ENCODE measurements around the gene NAT10.

Gene NAT10

GRCh38 chr11:34169686-34170085, 64.3 kb downstream of the NAT10 start:
- Histone ChIP-seq H3K9ac (ENCODE audit: insufficient read length) (no peak overlapping the region), H3K36me3 (ENCODE audit: insufficient read depth, low read length) (peaks cover 43% of the 10 kb centered on the region), H3K4me3 (no peak overlapping the region), H3K27ac (no peak overlapping the region), H3K9me3 (ENCODE audit: low read depth, low read length) (no peaks in the 10 kb centered on the region)
- no peak for TF ChIP-seq EZH2 (IDR thresholded peaks at IDR 0.05)
- no peak for DNase-seq (ENCODE audit: low read depth, low spot score)

GRCh38 chr11:34173050-34173449, 67.6 kb downstream of the NAT10 start:
- Histone ChIP-seq H3K27ac (no peak overlapping the region), H3K9ac (ENCODE audit: insufficient read length) (no peak overlapping the region), H3K4me3 (no peak overlapping the region), H3K9me3 (ENCODE audit: low read depth, low read length) (no peaks in the 10 kb centered on the region), H3K36me3 (ENCODE audit: insufficient read depth, low read length) (peaks cover 24% of the 10 kb centered on the region)
- no peak for DNase-seq (ENCODE audit: low read depth, low spot score)
- TF ChIP-seq POLR2AphosphoS5 (IDR thresholded peaks at IDR 0.05; ENCODE audit: borderline replicate concordance, low read depth, low read length) (no peak), EZH2 (IDR thresholded peaks at IDR 0.05) (no peak), FOXP2 (optimal IDR thresholded peaks at IDR 0.05; ENCODE audit: control extremely low read depth, extremely low read length, insufficient read depth) (no peak)

DNA sequence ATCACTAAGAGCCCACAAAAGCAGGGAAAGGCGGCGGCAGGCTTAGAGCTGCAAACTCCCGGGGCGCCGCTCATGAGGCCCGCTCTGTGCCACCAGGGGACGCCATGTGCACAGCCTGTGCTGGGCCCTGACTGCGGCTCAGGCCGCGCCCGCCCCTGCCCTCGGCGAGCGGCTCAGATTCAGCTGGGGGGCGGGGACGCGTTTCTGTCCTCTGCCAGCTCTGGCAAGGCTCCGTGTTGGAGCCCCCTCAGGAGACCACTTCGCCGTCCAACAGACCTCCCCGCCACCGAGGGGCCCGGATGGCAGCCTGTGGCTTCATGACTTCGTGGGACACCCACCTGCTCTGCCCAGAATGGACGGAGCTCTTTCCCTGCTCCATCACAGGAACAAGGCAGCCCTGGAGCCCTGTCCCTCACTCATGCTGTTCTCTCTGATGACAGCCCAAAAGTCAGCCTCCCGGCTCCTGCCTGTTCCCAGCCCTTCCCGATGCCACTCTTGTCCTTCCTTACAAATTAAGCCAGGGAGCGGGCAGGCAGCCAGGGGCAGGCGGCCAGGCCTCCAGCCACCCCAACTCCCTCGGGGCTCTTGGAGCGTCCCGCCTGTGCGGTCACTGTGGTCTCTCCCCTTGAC, 69.1 kb downstream of the NAT10 start:
- Histone ChIP-seq H3K9ac (ENCODE audit: insufficient read length) (no peak overlapping the region), H3K36me3 (ENCODE audit: insufficient read depth, low read length) (peaks cover 15% of the 10 kb centered on the region; the same call in 1 of the 2 replicates), H3K4me3 (no peak overlapping the region), H3K9me3 (ENCODE audit: low read depth, low read length) (no peaks in the 10 kb centered on the region), H3K27ac (no peak overlapping the region)
- DNase-seq (ENCODE audit: low read depth, low spot score): no peak
- TF ChIP-seq FOXP2 (optimal IDR thresholded peaks at IDR 0.05; ENCODE audit: control extremely low read depth, extremely low read length, insufficient read depth) (no peak), EZH2 (IDR thresholded peaks at IDR 0.05) (no peak), POLR2AphosphoS5 (IDR thresholded peaks at IDR 0.05; ENCODE audit: borderline replicate concordance, low read depth, low read length) (no peak)

- DNase-seq (ENCODE audit: low read depth, low spot score): no peak
- Histone ChIP-seq H3K36me3 (ENCODE audit: insufficient read depth, low read length) (peaks cover 6% of the 10 kb centered on the region; the same call in 1 of the 2 replicates), H3K27ac (no peak overlapping the region), H3K9ac (ENCODE audit: insufficient read length) (no peak overlapping the region), H3K4me3 (no peak overlapping the region), H3K9me3 (ENCODE audit: low read depth, low read length) (no peaks in the 10 kb centered on the region)
- TF ChIP-seq FOXP2 (optimal IDR thresholded peaks at IDR 0.05; ENCODE audit: control extremely low read depth, extremely low read length, insufficient read depth): no peak
- no peak for TF ChIP-seq POLR2AphosphoS5 (IDR thresholded peaks at IDR 0.05; ENCODE audit: borderline replicate concordance, low read depth, low read length)
- no peak for TF ChIP-seq EZH2 (IDR thresholded peaks at IDR 0.05)
Observed at GRCh38 chr11:34175284-34176019, 70.0 kb downstream of the NAT10 start.

GRCh38 chr11:34176751-34177209, 71.4 kb downstream of the NAT10 start:
- no peak for DNase-seq (ENCODE audit: low read depth, low spot score)
- Histone ChIP-seq H3K36me3 (ENCODE audit: insufficient read depth, low read length) (no peaks in the 10 kb centered on the region; the same call in 1 of the 2 replicates), H3K4me3 (no peak overlapping the region), H3K9ac (ENCODE audit: insufficient read length) (no peak overlapping the region), H3K9me3 (ENCODE audit: low read depth, low read length) (no peaks in the 10 kb centered on the region), H3K27ac (no peak overlapping the region)
- TF ChIP-seq EZH2 (IDR thresholded peaks at IDR 0.05): no peak
- no peak for TF ChIP-seq POLR2AphosphoS5 (IDR thresholded peaks at IDR 0.05; ENCODE audit: borderline replicate concordance, low read depth, low read length)
- no peak for TF ChIP-seq FOXP2 (optimal IDR thresholded peaks at IDR 0.05; ENCODE audit: control extremely low read depth, extremely low read length, insufficient read depth)

GRCh38 chr11:34178209-34178821, 72.9 kb downstream of the NAT10 start:
- Histone ChIP-seq H3K36me3 (ENCODE audit: insufficient read depth, low read length) (no peaks in the 10 kb centered on the region), H3K9me3 (ENCODE audit: low read depth, low read length) (no peaks in the 10 kb centered on the region), H3K27ac (no peak overlapping the region), H3K9ac (ENCODE audit: insufficient read length) (no peak overlapping the region), H3K4me3 (no peak overlapping the region)
- DNase-seq (ENCODE audit: low read depth, low spot score): no peak
- TF ChIP-seq EZH2 (IDR thresholded peaks at IDR 0.05) (no peak), POLR2AphosphoS5 (IDR thresholded peaks at IDR 0.05; ENCODE audit: borderline replicate concordance, low read depth, low read length) (no peak), FOXP2 (optimal IDR thresholded peaks at IDR 0.05; ENCODE audit: control extremely low read depth, extremely low read length, insufficient read depth) (no peak)

DNA sequence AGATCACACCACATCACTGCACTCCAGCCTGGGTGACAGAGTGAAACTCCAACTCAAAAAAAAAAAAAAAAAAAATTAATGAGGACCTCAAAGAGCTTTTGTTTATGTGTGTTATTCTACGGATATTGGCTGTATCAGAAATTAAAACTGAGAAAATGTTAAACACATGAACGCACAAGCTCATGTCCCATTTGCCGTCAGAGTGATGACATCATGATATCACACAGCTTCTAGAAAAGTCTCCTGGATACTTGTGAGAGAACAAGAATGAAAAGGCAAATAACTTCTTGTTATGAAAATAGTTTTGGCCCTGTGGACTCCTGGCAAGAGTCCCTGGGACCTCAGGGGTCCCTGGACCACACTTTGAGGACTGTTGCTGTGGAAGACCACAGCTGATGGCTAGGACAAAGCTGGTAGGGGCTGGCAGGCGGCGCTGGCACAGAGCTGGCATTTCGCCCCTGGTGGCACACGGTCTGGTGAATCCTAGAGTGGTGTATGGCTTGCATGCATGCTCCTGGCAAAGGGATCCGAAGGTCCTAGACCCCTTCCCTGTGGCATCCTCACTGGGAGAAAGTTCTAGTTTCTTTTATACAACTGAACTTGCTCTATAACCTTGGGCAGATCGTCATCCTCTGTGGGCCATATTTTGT, 73.7 kb downstream of the NAT10 start:
- DNase-seq (ENCODE audit: low read depth, low spot score): no peak
- TF ChIP-seq FOXP2 (optimal IDR thresholded peaks at IDR 0.05; ENCODE audit: control extremely low read depth, extremely low read length, insufficient read depth): no peak
- no peak for TF ChIP-seq POLR2AphosphoS5 (IDR thresholded peaks at IDR 0.05; ENCODE audit: borderline replicate concordance, low read depth, low read length)
- TF ChIP-seq EZH2 (IDR thresholded peaks at IDR 0.05): no peak
- no peaks in the 10 kb centered on the region for H3K9me3 ChIP-seq (ENCODE audit: low read depth, low read length)
- H3K9ac ChIP-seq (ENCODE audit: insufficient read length): no peak overlapping the region
- no peak overlapping the region for H3K27ac ChIP-seq
- no peaks in the 10 kb centered on the region for H3K36me3 ChIP-seq (ENCODE audit: insufficient read depth, low read length)
- H3K4me3 ChIP-seq: no peak overlapping the region

All from SK-N-MC (cell line).